HL-60 (cell line): ENCODE measurements around the gene TBC1D12.

ENCODE experiments used
- DNase-seq, 2 experiments: peaks; one replicate each; pipeline ENCODE4 v3.0.0-alpha.2; 2010 to 2020; ENCODE audit warnings: low read depth in 1 of 2, low spot score in 1 of 2
- H3K27ac ChIP-seq: fragments of 250-450 bp; sonication (Bioruptor Pico); replicated peaks from 2 replicates; pipeline ENCODE4 v1.5.1; 2020; ENCODE audit warnings: mild to moderate bottlenecking, moderate library complexity
- H3K27me3 ChIP-seq: fragments of 250-450 bp; sonication (Bioruptor Pico); 2 replicates; pipeline ENCODE4 v1.5.1; 2021; ENCODE audit warnings: mild to moderate bottlenecking, moderate library complexity; ENCODE audit not compliant: insufficient read depth, poor library complexity, severe bottlenecking
- H3K4me3 ChIP-seq: replicated peaks from 2 replicates; pipeline ENCODE4 v1.5.1; 2011; ENCODE audit warnings: mild to moderate bottlenecking, control low read depth, low read length; ENCODE audit not compliant: insufficient read depth
- CTCF ChIP-seq: IDR thresholded peaks from one replicate; pipeline ENCODE4 v1.5.1; 2011; ENCODE audit warnings: low read length, control low read depth, inconsistent platforms; ENCODE audit not compliant: insufficient read depth
- GABPA ChIP-seq: IDR thresholded peaks from 2 replicates; pipeline ENCODE4 v1.6.1; 2012; ENCODE audit warnings: low read depth
- POLR2AphosphoS5 ChIP-seq: IDR thresholded peaks from 2 replicates; pipeline ENCODE4 v1.6.1; 2012; ENCODE audit warnings: low read depth
- REST ChIP-seq: IDR thresholded peaks from 2 replicates; pipeline ENCODE4 v1.6.1; 2012; ENCODE audit warnings: low read depth; ENCODE audit not compliant: insufficient replicate concordance
- SPI1 ChIP-seq: IDR thresholded peaks from 2 replicates; pipeline ENCODE4 v1.6.1; 2012; ENCODE audit warnings: low read depth, mild to moderate bottlenecking, borderline replicate concordance

The TBC1D12 gene

GRCh38 chr10:94362360-94363250, 39.7 kb upstream of the TBC1D12 start, which contains the start of gene NOC3L:
NOC3L (minus strand) TSS chr10:94362939; CDS start chr10:94362838, 101 bp downstream.
- TF ChIP-seq CTCF (peak; percentile 34), POLR2AphosphoS5 (peak; percentile 76), SPI1 (peak; percentile 48; the same call in 1 of the 2 replicates), GABPA (peak; percentile 97), REST (peak; percentile 42)
- peak within 1 kb of the TSS; percentile 68 for H3K27ac ChIP-seq
- peak; percentile 84 to 94 for DNase-seq
- no peaks in the 10 kb centered on the region for H3K27me3 ChIP-seq
- peak within 1 kb of the TSS; percentile 91 for H3K4me3 ChIP-seq

- peak overlapping the region; percentile 91 for H3K4me3 ChIP-seq
Measured at GRCh38 chr10:94363251-94363565, 39.1 kb upstream of the TBC1D12 start.

More at GRCh38 chr10:94363251-94363565, 39.1 kb upstream of the TBC1D12 start:
- Histone ChIP-seq H3K27me3 (no peaks in the 10 kb centered on the region), H3K27ac (peak overlapping the region; percentile 68; the same call in 1 of the 2 replicates)
- TF ChIP-seq POLR2AphosphoS5 (no peak), REST (no peak), GABPA (no peak), CTCF (no peak), SPI1 (no peak)
- DNase-seq, result no peak
